HEK293 (cell line): ENCODE results near the gene HMGN4.

ENCODE experiments used
- CTCF ChIP-seq: fragments of 450-650 bp; formaldehyde crosslinking; IDR thresholded peaks from 2 replicates; pipeline ENCODE4 v1.5.1; 2016; ENCODE audit warnings: missing biosample characterization, missing genetic modification characterization
- SALL2 ChIP-seq: fragments of 450-650 bp; formaldehyde crosslinking; IDR thresholded peaks from 2 replicates; pipeline ENCODE4 v1.5.0; 2017; ENCODE audit warnings: missing biosample characterization, mild to moderate bottlenecking, missing genetic modification characterization, borderline replicate concordance
- TCF7L2 ChIP-seq: IDR thresholded peaks from 2 replicates; pipeline ENCODE4 v1.6.1; 2011; ENCODE audit warnings: low read depth, mild to moderate bottlenecking, inconsistent platforms, low read length, moderate library complexity, borderline replicate concordance
- ZNF10 ChIP-seq: fragments of 450-650 bp; formaldehyde crosslinking; IDR thresholded peaks from 2 replicates; pipeline ENCODE4 v1.5.1; 2017; ENCODE audit warnings: missing biosample characterization, missing genetic modification characterization
- ZNF146 ChIP-seq: fragments of 450-650 bp; formaldehyde crosslinking; IDR thresholded peaks from 2 replicates; pipeline ENCODE4 v1.5.1; 2016; ENCODE audit warnings: missing biosample characterization, missing genetic modification characterization
- ZNF174 ChIP-seq: fragments of 450-650 bp; formaldehyde crosslinking; IDR thresholded peaks from 2 replicates; pipeline ENCODE4 v1.5.0; 2017; ENCODE audit warnings: missing biosample characterization, mild to moderate bottlenecking, missing genetic modification characterization
- ZNF184 ChIP-seq: fragments of 450-650 bp; IDR thresholded peaks from 2 replicates; pipeline ENCODE4 v1.5.1; 2018; ENCODE audit warnings: missing biosample characterization, mild to moderate bottlenecking, missing genetic modification characterization
- ZNF214 ChIP-seq: fragments of 450-650 bp; formaldehyde crosslinking; IDR thresholded peaks from 2 replicates; pipeline ENCODE4 v1.5.1; 2017; ENCODE audit warnings: missing biosample characterization, mild to moderate bottlenecking, missing genetic modification characterization, borderline replicate concordance
- ZNF292 ChIP-seq: fragments of 450-650 bp; formaldehyde crosslinking; IDR thresholded peaks from 2 replicates; pipeline ENCODE4 v1.5.1; 2016; ENCODE audit warnings: low read depth, missing biosample characterization, missing genetic modification characterization, borderline replicate concordance
- ZNF596 ChIP-seq: fragments of 450-650 bp; IDR thresholded peaks from 2 replicates; pipeline ENCODE4 v1.5.0; 2018; ENCODE audit warnings: missing biosample characterization, mild to moderate bottlenecking, missing genetic modification characterization, moderate library complexity
- ZNF654 ChIP-seq: fragments of 450-650 bp; formaldehyde crosslinking; IDR thresholded peaks from 2 replicates; pipeline ENCODE4 v1.5.1; 2016; ENCODE audit warnings: low read depth, missing biosample characterization, missing genetic modification characterization
- ZNF76 ChIP-seq: fragments of 450-650 bp; formaldehyde crosslinking; IDR thresholded peaks from 2 replicates; pipeline ENCODE4; 2016; ENCODE audit warnings: low read depth, missing biosample characterization, missing genetic modification characterization, borderline replicate concordance

- TF ChIP-seq CTCF (tag by site-specific recombination) (no peak), SALL2 (no peak), TCF7L2 (no peak), ZNF146 (tag by site-specific recombination) (no peak), ZNF214 (tag by site-specific recombination) (no peak), ZNF184 (tag by site-specific recombination) (no peak), ZNF10 (tag by site-specific recombination) (no peak), ZNF76 (tag by site-specific recombination) (no peak), ZNF174 (tag by site-specific recombination) (no peak), ZNF654 (tag by site-specific recombination) (no peak), ZNF596 (tag by site-specific recombination) (no peak), ZNF292 (tag by site-specific recombination) (no peak)
Observed at GRCh38 chr6:26561533-26562466, 23.6 kb downstream of the HMGN4 start.
